ENCODE measurements around the gene SSBP2.
"Not testable (repeated sequence)": the region's sequence is repeated elsewhere in the genome, so short reads cannot be mapped to it uniquely, and the experiment has no call there.

SSBP2 gene

GRCh38 chr5:81698813-81699212 is 52.1 kb downstream of the SSBP2 start:
- FAIRE-seq (no peak), DNase-seq (ENCODE audit: insufficient read length) (no peak)
- no peak for TF ChIP-seq TAF1 (IDR thresholded peaks at IDR 0.05; ENCODE audit: borderline replicate concordance, low read depth, low read length)
- TF ChIP-seq POLR2AphosphoS5 (IDR thresholded peaks at IDR 0.05; ENCODE audit: low read depth, low read length), result no peak
- no peak for TF ChIP-seq POLR2A (IDR thresholded peaks at IDR 0.05; ENCODE audit: low read depth, low read length)

GRCh38 chr5:81696418-81697397 is 54.2 kb downstream of the SSBP2 start:
- TF ChIP-seq POLR2AphosphoS5 (IDR thresholded peaks at IDR 0.05; ENCODE audit: low read depth, low read length) (no peak), POLR2A (IDR thresholded peaks at IDR 0.05; ENCODE audit: low read depth, low read length) (no peak), TAF1 (IDR thresholded peaks at IDR 0.05; ENCODE audit: borderline replicate concordance, low read depth, low read length) (no peak)
- FAIRE-seq (peak; percentile 82), DNase-seq (ENCODE audit: insufficient read length) (no peak)

- FAIRE-seq, result no peak
- no peak for DNase-seq (ENCODE audit: insufficient read length)
- TF ChIP-seq POLR2AphosphoS5 (IDR thresholded peaks at IDR 0.05; ENCODE audit: low read depth, low read length), result no peak
Observed at GRCh38 chr5:81694726-81695125, 56.2 kb downstream of the SSBP2 start.

- no peak for TF ChIP-seq POLR2AphosphoS5 (IDR thresholded peaks at IDR 0.05; ENCODE audit: low read depth, low read length)
- no peak for TF ChIP-seq POLR2A (IDR thresholded peaks at IDR 0.05; ENCODE audit: low read depth, low read length)
- no peak for TF ChIP-seq TAF1 (IDR thresholded peaks at IDR 0.05; ENCODE audit: borderline replicate concordance, low read depth, low read length)
- FAIRE-seq (no peak), DNase-seq (ENCODE audit: insufficient read length) (no peak)
Observed at GRCh38 chr5:81688215-81688614, 62.7 kb downstream of the SSBP2 start.

GRCh38 chr5:81687292-81687691 is 63.6 kb downstream of the SSBP2 start:
- no peak for DNase-seq (ENCODE audit: insufficient read length)
- TF ChIP-seq POLR2AphosphoS5 (IDR thresholded peaks at IDR 0.05; ENCODE audit: low read depth, low read length) (no peak), POLR2A (IDR thresholded peaks at IDR 0.05; ENCODE audit: low read depth, low read length) (no peak), TAF1 (IDR thresholded peaks at IDR 0.05; ENCODE audit: borderline replicate concordance, low read depth, low read length) (no peak)
- peak; percentile 33 for FAIRE-seq

GRCh38 chr5:81685471-81685870 is 65.4 kb downstream of the SSBP2 start:
- no peak for TF ChIP-seq POLR2A (IDR thresholded peaks at IDR 0.05; ENCODE audit: low read depth, low read length)
- TF ChIP-seq POLR2AphosphoS5 (IDR thresholded peaks at IDR 0.05; ENCODE audit: low read depth, low read length), result no peak
- TF ChIP-seq TAF1 (IDR thresholded peaks at IDR 0.05; ENCODE audit: borderline replicate concordance, low read depth, low read length), result no peak
- FAIRE-seq (no peak), DNase-seq (ENCODE audit: insufficient read length) (no peak)

- DNase-seq (ENCODE audit: insufficient read length) (no peak), FAIRE-seq (no peak)
- TF ChIP-seq POLR2A (IDR thresholded peaks at IDR 0.05; ENCODE audit: low read depth, low read length), result no peak
- no peak for TF ChIP-seq POLR2AphosphoS5 (IDR thresholded peaks at IDR 0.05; ENCODE audit: low read depth, low read length)
- no peak for TF ChIP-seq TAF1 (IDR thresholded peaks at IDR 0.05; ENCODE audit: borderline replicate concordance, low read depth, low read length)
Observed at GRCh38 chr5:81679885-81680284, 71.0 kb downstream of the SSBP2 start.

GRCh38 chr5:81675420-81675819 is 75.5 kb downstream of the SSBP2 start:
- TF ChIP-seq POLR2A (IDR thresholded peaks at IDR 0.05; ENCODE audit: low read depth, low read length) (no peak), POLR2AphosphoS5 (IDR thresholded peaks at IDR 0.05; ENCODE audit: low read depth, low read length) (no peak), TAF1 (IDR thresholded peaks at IDR 0.05; ENCODE audit: borderline replicate concordance, low read depth, low read length) (no peak)
- DNase-seq (ENCODE audit: insufficient read length), result no peak
- FAIRE-seq, result no peak

- FAIRE-seq (no peak), DNase-seq (ENCODE audit: insufficient read length) (no peak)
Observed at GRCh38 chr5:81665795-81666194, 85.1 kb downstream of the SSBP2 start.

GRCh38 chr5:81660624-81661023 is 90.3 kb downstream of the SSBP2 start:
- not testable (repeated sequence) for FAIRE-seq; DNase-seq (ENCODE audit: insufficient read length)

More at GRCh38 chr5:81665795-81666194, 85.1 kb downstream of the SSBP2 start:
- no peak for TF ChIP-seq POLR2AphosphoS5 (IDR thresholded peaks at IDR 0.05; ENCODE audit: low read depth, low read length)
- TF ChIP-seq TAF1 (IDR thresholded peaks at IDR 0.05; ENCODE audit: borderline replicate concordance, low read depth, low read length), result no peak
- no peak for TF ChIP-seq POLR2A (IDR thresholded peaks at IDR 0.05; ENCODE audit: low read depth, low read length)

GRCh38 chr5:81657386-81657785 is 93.5 kb downstream of the SSBP2 start:
- DNase-seq (ENCODE audit: insufficient read length), result no peak
- TF ChIP-seq TAF1 (IDR thresholded peaks at IDR 0.05; ENCODE audit: borderline replicate concordance, low read depth, low read length) (no peak), POLR2AphosphoS5 (IDR thresholded peaks at IDR 0.05; ENCODE audit: low read depth, low read length) (no peak), POLR2A (IDR thresholded peaks at IDR 0.05; ENCODE audit: low read depth, low read length) (no peak)
- FAIRE-seq, result no peak

GRCh38 chr5:81656783-81657182 is 94.1 kb downstream of the SSBP2 start:
- TF ChIP-seq POLR2A (IDR thresholded peaks at IDR 0.05; ENCODE audit: low read depth, low read length), result no peak
- no peak for TF ChIP-seq POLR2AphosphoS5 (IDR thresholded peaks at IDR 0.05; ENCODE audit: low read depth, low read length)
- no peak for TF ChIP-seq TAF1 (IDR thresholded peaks at IDR 0.05; ENCODE audit: borderline replicate concordance, low read depth, low read length)
- DNase-seq (ENCODE audit: insufficient read length) (no peak), FAIRE-seq (no peak)

Data from GM12892 (cell line).